NCI-H2196 treated with DMSO at 0.1 percent for 48 hours (cell line): ENCODE data around the gene TIE1.
"Not testable (repeated sequence)": the region's sequence is repeated elsewhere in the genome, so short reads cannot be mapped to it uniquely, and the experiment has no call there.

ENCODE experiments used
- DNase-seq: peaks from one replicate; lab custom pipeline; 2025; ENCODE audit not compliant: unreplicated experiment; lab: John Stamatoyannopoulos, UW

Gene TIE1

DNA sequence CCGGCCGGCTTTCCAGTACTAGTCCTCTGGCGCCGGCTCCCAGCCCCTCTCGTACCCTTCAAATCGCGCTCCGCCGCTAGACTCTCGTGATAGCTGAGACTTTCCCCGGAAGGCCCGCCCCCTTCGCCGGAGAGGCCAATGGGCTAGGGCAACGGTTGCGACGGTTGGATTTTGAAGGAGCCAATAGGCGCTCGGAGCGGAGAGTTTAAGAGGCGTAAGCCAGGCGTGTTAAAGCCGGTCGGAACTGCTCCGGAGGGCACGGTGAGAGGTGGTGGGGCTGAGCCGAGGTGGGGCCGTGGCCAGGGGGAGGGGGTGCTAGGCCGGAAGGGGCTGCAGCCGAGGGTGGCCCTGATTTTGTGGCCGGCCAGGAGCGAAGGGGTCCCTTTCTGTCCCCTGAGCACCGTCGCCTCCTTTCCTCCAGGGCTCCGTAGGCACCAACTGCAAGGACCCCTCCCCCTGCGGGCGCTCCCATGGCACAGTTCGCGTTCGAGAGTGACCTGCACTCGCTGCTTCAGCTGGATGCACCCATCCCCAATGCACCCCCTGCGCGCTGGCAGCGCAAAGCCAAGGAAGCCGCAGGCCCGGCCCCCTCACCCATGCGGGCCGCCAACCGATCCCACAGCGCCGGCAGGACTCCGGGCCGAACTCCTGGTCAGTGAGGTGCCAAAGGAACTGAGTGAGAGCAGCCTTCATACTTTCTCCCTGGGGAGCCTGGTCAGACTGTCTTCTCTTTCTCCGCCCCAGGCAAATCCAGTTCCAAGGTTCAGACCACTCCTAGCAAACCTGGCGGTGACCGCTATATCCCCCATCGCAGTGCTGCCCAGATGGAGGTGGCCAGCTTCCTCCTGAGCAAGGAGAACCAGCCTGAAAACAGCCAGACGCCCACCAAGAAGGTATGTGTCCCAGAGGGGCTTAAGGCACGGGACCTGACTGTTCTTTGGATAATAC, 58.2 kb downstream of the TIE1 start, which contains the start of gene CDC20:
CDC20 (plus strand) TSS at position 236 of the 948 bp plus-strand sequence; CDS start at position 471, 235 bp downstream.
- DNase-seq = peak; percentile 95

DNA sequence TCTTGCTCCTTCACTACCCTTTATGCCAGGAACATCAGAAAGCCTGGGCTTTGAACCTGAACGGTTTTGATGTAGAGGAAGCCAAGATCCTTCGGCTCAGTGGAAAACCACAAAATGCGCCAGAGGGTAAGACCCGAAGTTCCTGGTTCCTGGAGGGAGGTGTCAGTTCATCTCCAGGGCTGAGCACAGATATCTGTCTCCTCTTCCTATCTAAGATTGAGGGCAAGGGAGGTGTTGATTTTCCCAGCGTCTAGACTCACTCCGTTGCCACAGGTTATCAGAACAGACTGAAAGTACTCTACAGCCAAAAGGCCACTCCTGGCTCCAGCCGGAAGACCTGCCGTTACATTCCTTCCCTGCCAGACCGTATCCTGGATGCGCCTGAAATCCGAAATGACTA, 58.9 kb downstream of the TIE1 start:
- no peak for DNase-seq

DNA sequence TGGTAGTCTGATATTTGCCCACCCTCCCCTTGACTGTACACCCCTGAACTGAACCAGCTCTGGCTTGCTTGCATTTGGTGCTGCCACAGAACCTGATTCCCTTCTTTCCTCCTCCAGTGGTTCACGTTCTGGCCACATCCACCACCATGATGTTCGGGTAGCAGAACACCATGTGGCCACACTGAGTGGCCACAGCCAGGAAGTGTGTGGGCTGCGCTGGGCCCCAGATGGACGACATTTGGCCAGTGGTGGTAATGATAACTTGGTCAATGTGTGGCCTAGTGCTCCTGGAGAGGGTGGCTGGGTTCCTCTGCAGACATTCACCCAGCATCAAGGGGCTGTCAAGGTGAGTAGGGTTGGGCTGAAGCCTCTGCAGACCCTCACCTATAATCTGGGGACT, 59.8 kb downstream of the TIE1 start:
- DNase-seq = no peak

DNA sequence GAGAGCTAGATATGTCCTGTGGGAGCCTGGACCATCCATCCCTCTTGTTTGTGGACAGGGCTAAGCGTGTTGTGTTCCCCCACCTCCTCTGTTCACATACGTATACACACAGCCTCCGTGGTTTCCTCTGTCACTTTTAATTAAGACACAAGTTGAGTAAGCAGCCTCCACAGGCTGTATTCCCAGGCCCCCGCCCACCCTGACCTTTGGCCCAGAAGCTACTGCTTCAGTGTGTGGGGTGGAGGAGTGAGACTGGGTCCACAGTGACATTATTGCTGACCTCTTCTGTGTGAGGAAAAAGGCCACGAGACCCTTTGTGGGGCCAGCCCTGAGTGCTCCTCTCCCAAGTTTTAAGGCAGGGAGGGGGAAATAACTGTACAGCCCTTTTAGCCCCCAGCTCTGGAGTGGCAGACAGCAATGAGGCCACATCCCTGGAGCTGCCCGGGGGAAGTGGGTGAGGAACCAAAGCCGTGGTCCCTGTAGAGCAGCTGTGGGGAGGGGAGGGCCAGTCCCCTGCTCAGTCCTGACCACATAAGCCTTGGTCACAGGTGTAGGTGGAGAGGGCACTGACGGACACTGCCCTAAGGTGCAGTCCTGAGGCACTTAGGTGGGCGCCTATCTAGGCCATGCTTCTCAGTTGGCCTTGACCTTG, 62.6 kb downstream of the TIE1 start:
- no peak for DNase-seq

DNA sequence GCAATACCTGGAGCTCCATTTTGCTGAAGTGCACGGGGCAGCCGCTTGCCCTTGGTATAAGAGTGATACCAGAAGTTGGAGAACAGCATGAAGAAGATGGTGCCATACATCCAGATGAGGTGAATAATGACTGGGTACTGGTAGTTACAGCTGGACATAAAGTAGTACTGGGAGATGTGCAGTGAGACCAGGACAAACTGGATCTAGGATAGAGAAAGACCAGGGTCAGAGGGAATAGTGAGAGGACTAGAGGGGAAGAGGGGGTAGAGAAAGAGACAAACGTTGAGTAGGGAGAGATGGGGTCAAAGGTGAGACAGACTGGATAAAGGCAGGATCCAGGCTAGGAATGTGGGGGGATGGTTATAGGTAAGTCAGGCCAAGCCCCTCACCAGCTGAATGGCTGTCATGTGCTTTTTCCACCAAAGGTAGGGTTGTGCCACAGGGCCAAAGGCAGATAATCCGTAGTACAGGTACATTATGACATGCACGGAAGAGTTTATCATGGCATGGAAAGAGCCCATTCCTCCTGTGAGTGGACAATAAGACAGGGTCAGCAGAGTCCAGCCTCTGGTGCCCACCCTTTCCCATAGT, 63.2 kb downstream of the TIE1 start:
- no peak for DNase-seq

DNA sequence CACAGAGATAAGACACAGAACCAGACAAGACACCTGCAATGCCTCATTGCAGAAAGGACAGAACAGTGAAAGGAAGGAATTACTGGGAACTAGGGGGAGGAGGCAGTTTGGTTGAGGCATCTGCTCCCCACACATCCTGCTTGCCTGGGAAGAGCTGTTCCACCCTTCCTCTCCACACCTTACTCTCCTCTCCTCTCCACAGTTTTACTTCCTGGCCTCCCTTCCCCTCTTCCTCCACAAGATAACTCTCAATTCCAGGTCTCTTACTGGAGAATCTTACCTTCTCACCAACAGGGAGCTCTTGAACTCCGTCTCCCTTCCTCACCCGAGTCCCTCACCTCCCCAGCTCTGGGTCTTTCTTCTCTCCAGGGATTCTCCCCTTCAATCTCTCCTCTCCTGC, 64.9 kb downstream of the TIE1 start:
- no peak for DNase-seq

DNA sequence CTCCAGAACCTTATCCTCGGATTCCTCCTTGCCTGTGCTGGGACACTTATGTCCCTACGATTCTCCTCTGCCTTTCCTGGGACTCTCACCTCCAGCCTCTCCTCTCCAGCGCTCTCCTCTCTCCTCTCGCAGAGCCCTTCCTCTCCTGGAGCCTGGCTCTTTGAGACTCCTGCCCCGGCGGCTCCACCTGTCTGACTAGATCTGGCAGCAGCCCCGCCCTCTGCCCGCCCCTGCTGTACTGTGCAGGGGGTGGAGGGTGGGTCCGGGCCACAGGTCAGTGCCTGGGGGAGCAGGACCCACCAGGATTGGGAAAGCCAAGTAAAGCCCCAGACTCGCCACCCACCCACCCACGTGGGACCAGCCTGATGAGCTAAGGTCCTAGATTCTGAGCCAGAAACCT, 65.4 kb downstream of the TIE1 start:
- no peak for DNase-seq

DNA sequence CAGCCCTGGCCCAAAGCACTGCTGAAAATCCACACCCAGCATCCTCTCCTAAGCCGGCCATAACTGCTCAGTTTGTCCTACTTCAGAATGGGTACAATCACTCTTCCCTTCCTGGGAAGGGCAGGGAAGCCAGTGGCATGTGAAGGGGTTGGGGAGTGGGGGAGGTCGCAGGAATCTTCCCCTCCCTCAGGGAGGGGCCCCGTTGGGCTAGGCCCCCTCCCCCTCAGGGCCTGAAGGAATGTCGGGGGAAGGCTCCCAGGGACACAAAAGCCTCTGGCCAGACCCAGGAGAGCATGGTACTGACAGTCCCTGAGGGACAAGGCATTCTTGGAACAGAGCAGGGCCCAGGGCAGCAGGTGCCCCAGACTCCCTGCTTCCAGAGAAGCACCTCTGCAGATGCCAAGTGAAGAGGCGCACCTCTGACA, 65.8 kb downstream of the TIE1 start:
- DNase-seq = no peak

DNA sequence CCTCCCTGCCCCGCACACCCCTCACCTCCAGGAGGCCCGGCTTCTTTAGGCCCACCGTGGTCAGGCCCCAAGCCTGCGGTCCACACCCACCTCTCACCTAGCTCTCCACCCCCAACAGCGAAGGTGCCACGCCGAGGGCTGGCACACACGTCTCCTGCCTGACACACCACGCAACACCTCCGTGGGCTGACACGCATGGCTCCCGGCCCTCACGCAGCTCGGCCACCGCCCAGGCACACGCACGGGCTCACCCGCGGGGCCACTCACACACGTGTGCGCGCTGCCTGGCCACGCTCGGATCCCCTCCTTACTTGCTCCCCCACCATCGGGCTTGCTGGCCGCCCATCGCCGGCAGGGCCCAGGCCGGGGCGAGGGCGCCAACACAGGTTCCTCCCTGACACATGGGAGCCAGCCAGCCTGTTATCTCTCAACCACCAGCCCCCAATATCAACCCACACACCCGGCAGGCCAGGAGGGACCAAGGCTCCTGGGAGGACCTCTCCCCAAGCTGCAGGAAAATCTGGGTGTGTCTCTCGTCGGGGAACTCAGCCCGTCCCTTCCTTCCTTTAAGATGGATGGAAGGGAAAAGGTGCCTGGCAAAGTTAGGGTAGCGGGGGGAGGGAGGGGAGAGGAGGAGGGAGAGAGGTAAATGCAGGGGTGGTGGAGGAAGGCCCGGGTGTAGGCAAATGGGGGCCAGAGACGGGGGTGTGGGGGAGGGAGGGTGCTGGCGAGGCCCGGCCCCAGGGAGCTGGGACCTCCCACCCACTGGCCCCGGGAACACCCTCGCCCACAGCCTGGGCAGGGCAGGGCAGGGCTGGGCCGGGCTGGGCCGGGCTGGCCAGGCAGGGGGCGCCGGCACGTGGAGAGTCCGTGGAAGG, 66.5 kb downstream of the TIE1 start:
- no peak for DNase-seq

DNA sequence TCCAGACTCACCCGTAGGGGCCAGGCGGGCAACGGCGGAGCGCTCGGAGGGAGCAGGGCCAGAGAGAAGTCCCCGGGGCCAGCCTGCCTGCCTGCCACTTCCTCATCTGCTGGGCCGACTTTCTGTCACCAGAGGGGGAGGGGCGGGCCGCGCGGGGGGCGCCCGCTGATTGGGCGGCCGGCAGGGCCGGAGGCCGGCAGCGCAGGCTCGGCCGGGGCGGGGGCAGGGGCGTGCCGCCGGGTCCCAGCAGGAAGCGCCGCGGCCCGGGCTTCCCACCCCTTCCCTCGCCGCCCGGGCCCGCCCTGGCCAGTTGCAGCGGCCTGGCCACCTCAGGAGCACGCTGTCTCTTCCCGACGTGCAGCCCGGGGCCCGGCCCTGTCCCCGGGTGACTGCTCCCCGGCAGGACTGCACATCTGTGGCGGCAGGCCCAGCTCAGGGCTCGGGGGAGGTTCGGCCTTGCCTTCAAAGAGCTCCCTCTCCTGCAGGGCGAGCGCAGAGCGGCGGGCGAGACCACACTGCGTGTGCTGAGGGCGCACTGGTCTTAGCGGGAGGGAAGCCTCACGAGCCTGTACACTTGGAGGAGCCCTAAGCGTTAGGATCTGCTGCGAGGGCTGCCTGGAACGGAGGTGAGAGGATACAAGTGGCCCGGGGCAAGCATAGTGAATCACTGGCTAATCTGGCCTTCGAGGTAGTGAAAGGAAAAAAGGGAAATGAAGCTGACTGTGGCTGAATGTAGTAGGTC, 67.3 kb downstream of the TIE1 start, which contains the start of gene ELOVL1:
ELOVL1 (minus strand) TSS at position 108 of the 742 bp plus-strand sequence. CDS start 2,402 bp downstream, outside the sequence.
- DNase-seq = peak; percentile 86

DNA sequence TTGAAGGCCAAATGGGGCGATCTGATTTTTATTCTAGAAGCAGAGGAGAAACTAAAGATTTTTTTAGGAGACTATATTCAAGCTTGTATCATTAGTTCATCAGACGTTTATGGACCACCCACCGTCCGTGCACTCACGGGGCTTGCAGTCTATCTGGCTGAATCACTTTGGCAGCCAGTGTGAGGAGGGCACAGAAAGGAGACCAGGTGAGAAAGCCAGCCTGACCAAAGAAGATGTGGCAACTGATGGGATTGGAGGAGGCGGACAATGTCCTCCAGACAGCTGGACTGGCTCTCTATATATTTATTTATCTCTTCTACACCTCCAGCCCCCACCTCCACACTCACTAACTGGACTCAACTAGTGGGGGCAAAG, 67.9 kb downstream of the TIE1 start:
- DNase-seq = no peak

DNA sequence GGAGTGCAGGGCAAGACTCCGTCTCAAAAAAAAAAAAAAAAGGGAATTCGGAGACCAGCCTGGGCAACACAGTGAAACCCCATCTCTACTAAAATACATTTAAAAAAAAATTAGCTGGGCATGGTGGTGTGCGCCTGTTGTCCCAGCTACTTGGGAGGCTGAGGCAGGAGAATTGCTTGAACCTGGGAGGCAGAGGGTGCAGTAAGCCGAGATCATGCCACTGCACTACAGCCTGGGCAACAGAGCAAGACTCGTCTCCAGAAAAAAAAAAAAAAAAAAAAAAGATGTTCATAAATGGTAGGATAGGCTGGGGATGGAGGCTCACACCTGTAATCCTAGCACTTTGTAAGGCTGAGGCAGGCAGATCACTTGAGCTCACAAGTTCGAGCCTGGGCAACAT, 69.0 kb downstream of the TIE1 start:
- DNase-seq = not testable (repeated sequence)

DNA sequence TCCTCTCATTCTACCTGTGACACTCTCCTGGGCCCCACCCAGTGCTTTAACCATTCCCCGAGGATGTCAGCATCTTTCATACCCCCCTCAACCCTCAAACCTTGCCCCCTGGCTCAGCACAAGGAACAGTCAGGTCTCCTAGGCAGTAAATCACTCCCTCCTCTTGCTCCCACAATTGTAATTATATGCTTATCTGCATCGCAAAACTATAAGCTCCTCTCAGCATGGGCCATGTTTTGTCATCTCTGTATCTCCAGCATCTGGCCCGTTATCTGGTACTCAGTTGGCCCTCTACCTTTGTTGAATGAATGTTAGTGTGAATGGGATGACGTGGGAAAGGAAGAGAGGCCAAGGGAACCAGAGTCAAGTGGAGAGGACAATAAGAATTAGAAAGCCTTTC, 69.8 kb downstream of the TIE1 start:
- no peak for DNase-seq

DNA sequence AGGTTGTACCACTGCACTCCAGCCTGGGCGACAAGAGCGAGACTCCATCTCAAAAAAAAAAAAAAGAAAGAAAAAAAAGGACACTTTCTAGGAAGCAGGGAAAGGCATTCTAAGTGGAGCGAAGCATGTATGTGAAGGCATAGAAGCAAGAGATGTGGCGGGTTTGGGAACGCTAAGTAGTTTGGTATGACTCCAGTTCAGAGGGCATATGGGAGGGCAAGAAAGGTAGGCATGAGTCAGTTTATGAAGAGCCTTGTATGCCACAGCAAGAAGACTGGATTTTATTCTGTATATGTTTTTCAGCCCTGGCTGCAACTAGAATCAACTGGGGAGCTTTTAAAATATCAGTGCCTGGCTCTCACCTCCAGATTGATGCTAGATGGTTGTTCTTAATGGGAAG, 71.4 kb downstream of the TIE1 start:
- DNase-seq = no peak
